Activated naive CD8-positive, alpha-beta T cell treated with anti-CD3 and anti-CD28 coated beads, Interleukin-2, amount 10 ng/mL, durations not matched to agents 7 days and 5 days (primary cell): Measurements from ENCODE around the gene NOL12. TPM values are rescaled to one million over a fixed set of nuclear protein-coding genes. Genes with fewer than 3 reads are reported as not detected.

Experiments used
- ATAC-seq: fragments of 150-1000 bp; cut with Tn5 transposase; one replicate; pipeline ENCODE4 v1.10.0; 2021; ENCODE audit warnings: low read depth, moderate library complexity
- POLR2A ChIA-PET: fragments of 350-600 bp; sonication (Branson Sonifier 250); formaldehyde crosslinking; loops from one replicate; lab custom pipeline; 2021; ENCODE audit warnings: antibody characterized with exemption; lab: Charles Lee
- DNase-seq: peaks from one replicate; pipeline ENCODE4 v3.0.0; 2021
- H3K27ac Mint-ChIP-seq: one replicate; pipeline ENCODE4 v1.8.0; 2022; ENCODE audit warnings: mild to moderate bottlenecking, mixed read lengths
- H3K27me3 Mint-ChIP-seq: one replicate; pipeline ENCODE4 v1.8.0; 2022; ENCODE audit warnings: mild to moderate bottlenecking, moderate library complexity, mixed read lengths
- H3K36me3 Mint-ChIP-seq: one replicate; pipeline ENCODE4 v1.8.0; 2021; ENCODE audit warnings: mild to moderate bottlenecking, mixed read lengths
- H3K4me1 Mint-ChIP-seq: one replicate; pipeline ENCODE4 v1.8.0; 2021; ENCODE audit warnings: mixed read lengths
- H3K4me3 Mint-ChIP-seq: one replicate; pipeline ENCODE4 v1.8.0; 2022; ENCODE audit warnings: mild to moderate bottlenecking, moderate library complexity, mixed read lengths
- H3K9me3 Mint-ChIP-seq: one replicate; pipeline ENCODE4 v1.8.0; 2021; ENCODE audit warnings: mixed read lengths
- total RNA-seq, 2 experiments: library from RNA; stranded (reverse); gene quantifications; one replicate each; pipeline ENCODE4 v1.2.3, GENCODE V29; 2021

The NOL12 gene, protein sequence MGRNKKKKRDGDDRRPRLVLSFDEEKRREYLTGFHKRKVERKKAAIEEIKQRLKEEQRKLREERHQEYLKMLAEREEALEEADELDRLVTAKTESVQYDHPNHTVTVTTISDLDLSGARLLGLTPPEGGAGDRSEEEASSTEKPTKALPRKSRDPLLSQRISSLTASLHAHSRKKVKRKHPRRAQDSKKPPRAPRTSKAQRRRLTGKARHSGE
- total RNA-seq: 10 to 100 TPM; 42.8 to 50.4 TPM

DNA sequence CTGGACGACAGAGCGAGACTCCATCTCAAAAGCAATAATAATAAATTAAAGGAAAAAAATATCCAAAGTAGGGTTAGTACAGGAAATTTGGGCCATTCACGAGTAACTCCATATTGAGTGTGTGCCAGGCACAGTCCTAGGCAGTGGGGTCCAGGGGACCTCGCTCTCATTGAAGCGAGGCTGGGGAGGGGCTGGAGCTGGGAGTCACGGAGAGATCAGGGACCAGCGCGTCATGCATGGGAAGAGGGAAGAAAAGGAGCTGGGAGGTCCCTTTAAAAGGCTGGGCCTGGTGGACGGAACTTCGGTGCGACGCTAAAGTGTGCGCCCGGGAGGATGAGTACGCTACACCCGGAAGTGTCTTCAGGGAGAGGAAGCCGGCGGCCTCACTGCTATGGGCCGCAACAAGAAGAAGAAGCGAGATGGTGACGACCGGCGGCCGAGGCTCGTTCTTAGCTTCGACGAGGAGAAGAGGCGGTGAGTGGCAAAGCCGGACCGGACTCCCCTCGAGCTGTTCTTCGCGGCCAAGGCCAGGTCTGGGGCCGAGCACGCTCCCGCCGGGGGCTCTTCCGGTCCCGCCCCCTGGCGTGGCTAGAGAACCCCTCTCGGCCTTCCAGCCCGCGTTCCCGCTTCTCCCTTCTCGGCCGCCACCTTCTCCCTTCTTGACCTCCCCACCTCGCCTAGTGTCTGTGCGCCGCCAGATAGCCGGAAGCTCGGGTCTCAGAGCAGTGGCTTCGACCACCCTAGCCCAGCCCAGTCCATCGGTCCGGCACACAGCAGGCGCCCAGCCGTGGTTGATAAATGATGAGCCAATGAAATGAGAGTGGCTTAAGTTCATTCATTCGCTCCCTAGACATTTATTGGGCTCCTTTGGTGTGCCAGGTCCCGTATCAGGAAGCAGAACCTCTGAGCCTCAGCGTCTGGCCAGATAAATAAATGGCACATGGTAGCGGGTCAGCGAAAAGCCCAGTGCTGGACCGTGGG lies at the start of gene NOL12:
TSS of gene NOL12 (plus strand) at position 342 of the 981 bp plus-strand sequence. CDS start at position 392, 50 bp downstream.
- POLR2A ChIA-PET: interaction anchor here (0.7 to 18.0 kb wide), 9 partner anchors 11 to 884 kb away, joined by 3 to 216 read pairs (median 4); partner anchors contain the start of genes DMC1, GGA1, LGALS1 and PDXP
- peaks cover 19% of the 10 kb centered on the region for H3K4me1 Mint-ChIP-seq

DNA sequence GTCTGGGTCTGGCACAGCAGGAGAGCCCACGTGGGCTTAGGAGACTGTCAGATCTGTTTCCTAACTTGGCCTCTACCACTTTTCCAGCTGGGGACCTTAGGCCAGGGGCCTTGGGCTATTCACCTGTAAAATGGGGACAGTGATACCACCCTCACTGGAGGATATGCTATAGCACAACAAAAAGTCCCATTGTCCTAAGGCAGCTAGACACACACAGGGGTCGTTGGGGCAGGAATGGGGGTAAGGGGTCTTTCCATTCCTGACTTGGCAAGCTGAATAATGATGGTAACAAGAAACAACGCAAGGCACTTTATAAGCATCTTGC lies 49.2 kb upstream of the NOL12 start:
- POLR2A ChIA-PET: interaction anchor here (0.6 to 5.8 kb wide), 9 partner anchors 10 to 392 kb away, joined by 3 to 51 read pairs (median 6); partner anchors contain the start of genes GGA1, LGALS1, LGALS2 and PDXP
- H3K27me3 Mint-ChIP-seq: no peaks in the 10 kb centered on the region
- H3K4me3 Mint-ChIP-seq: peak overlapping the region; percentile 80
- H3K27ac Mint-ChIP-seq: peak overlapping the region; percentile 92
- no peak for DNase-seq
- peaks cover 11% of the 10 kb centered on the region for H3K36me3 Mint-ChIP-seq
- ATAC-seq: no peak
- H3K4me1 Mint-ChIP-seq: peaks cover 64% of the 10 kb centered on the region
- H3K9me3 Mint-ChIP-seq: no peaks in the 10 kb centered on the region

More for the DNA sequence above, at the start of gene NOL12:
- peak; percentile 84 for ATAC-seq
- Mint-ChIP-seq H3K9me3 (no peaks in the 10 kb centered on the region), H3K27ac (peak within 1 kb of the TSS; percentile 99), H3K4me3 (peak within 1 kb of the TSS; percentile 97), H3K36me3 (peaks cover 7% of the 10 kb centered on the region), H3K27me3 (no peaks in the 10 kb centered on the region)
- peak; percentile 85 for DNase-seq

DNA sequence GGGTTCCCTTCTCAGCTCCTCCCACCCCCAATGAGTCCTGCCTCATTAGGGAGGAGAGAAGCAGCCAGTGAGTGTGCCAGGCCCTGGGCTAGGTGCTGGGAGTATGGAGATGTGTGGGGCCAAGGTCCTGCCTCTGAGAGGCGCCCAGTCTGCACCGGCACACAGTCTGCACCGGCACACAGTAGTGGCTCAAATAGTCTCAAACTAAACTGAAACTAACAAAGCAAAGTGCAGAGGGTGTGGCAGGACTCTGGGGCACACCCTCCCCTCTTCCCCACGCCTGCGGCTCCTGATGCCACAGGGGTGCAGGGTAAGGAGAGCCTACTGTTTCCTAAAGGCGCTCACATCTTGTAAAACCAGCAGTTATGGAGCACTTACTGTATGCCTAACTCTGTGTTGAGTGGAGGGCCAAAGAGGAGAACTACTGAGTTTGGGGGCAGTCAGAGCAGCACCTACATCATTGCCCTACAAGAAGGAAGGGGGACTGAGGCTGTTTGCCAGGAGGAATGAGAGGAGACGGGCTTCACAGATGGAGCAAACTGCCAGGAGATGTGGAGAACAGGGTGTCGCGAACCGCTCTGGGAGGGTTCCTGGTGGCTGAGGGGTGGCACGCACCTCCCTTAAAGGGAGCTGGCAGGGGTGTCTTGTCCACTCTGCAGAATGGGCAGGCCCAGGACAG lies 47.6 kb upstream of the NOL12 start:
- H3K4me3 Mint-ChIP-seq: peak overlapping the region; percentile 100
- DNase-seq (no peak), ATAC-seq (peak; percentile 24)
- POLR2A ChIA-PET: interaction anchor here (1.0 to 5.8 kb wide), 9 partner anchors 11 to 48 kb away, joined by 3 to 51 read pairs (median 16); partner anchors contain the start of genes GGA1, LGALS1, NOL12 and PDXP
- H3K27me3 Mint-ChIP-seq: no peaks in the 10 kb centered on the region
- no peaks in the 10 kb centered on the region for H3K9me3 Mint-ChIP-seq
- H3K4me1 Mint-ChIP-seq: peaks cover 61% of the 10 kb centered on the region
- peak overlapping the region; percentile 82 for H3K27ac Mint-ChIP-seq
- H3K36me3 Mint-ChIP-seq: peaks cover 15% of the 10 kb centered on the region

DNA sequence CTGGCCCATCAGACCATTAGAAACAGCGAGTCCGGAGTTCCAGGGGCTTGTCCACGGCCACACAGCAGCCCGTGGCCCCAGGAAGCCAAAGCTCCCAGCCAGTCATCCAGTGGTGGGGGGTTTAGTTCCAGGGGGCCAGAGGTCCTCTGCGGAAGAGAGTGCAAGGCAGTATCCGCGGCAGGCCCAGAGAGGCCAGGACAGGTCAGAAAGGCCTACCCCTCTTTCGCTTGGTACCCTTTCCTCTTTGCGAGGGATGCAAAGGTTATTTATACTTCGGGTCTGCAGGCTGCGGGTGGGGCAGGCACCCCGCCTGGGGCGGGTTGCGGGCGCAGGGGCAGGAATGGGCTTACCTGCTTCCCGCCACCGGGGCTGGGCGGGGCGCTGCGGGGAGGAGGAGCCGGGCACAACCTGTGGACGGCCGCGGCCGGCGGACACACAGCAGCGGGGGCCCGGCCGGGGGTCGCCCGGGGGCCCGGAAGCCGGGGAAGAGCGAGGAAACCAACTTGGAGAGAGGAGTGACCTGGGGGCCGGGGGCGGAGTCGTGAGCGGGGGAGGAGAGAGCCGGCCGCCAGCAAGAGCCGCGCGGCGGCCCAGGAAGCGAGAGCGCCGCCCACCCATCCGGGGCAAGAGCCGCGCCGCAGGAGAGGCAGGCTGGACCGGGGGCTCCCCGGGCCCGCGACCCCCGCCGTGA lies 46.9 kb upstream of the NOL12 start, which contains the start of gene SH3BP1:
TSS of gene SH3BP1 (plus strand) at position 600 of the 691 bp plus-strand sequence. CDS start 119 bp downstream, outside the sequence.
- POLR2A ChIA-PET: interaction anchor here (0.6 to 5.8 kb wide), 5 partner anchors 12 to 1266 kb away, joined by 3 to 51 read pairs (median 16); partner anchors contain the start of genes GGA1, LGALS1 and PDXP
- Mint-ChIP-seq H3K4me1 (peaks cover 59% of the 10 kb centered on the region), H3K4me3 (peak within 1 kb of the TSS; percentile 100), H3K36me3 (peaks cover 18% of the 10 kb centered on the region), H3K27ac (peak within 1 kb of the TSS; percentile 100), H3K9me3 (no peaks in the 10 kb centered on the region), H3K27me3 (no peaks in the 10 kb centered on the region)
- ATAC-seq (peak; percentile 51), DNase-seq (peak; percentile 84)

DNA sequence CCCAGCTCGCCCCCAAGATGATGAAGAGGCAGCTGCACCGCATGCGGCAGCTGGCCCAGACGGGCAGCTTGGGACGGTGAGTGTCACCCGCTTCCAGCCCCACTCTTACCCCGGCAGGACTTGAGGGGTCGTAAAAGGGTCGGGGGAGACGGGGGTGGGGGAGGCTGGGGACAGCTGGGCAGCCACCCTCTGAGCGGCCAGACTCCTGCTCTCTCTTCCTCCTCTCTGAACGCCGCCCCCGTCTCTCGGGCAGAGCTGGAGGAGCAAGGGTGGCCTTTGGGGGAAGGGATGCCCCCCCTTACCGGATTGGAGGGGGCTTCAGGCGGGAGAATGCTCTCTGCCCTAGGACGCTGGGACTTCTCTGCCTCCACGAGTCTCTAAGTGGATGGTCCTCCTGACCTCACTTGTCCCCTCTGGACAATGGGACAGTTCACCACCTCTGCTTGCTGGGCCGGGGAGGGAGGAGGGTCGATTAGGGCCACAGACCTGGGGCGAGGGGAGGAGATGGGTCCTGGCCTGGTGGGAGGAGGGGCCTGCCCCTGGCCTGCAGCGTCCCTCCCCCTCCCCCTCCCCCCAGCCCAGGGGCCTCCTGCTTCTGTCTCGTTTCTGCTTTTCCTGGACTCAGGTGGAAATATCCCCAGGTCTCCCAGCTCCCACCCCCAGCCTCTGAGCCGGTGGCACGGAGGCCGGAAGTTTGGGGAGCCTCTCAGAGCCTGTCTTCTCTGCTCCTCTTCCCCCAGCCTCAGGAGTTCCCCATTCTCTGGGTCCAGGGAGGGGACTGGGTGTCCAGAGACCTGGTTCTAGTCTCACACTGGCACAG lies 46.2 kb upstream of the NOL12 start:
- ATAC-seq (no peak), DNase-seq (peak; percentile 59)
- POLR2A ChIA-PET: interaction anchor here (0.6 to 5.8 kb wide), 7 partner anchors 9 to 1266 kb away, joined by 3 to 51 read pairs (median 9); partner anchors contain the start of genes GGA1, LGALS1 and PDXP
- Mint-ChIP-seq H3K9me3 (no peaks in the 10 kb centered on the region), H3K27ac (peak overlapping the region; percentile 100), H3K36me3 (peaks cover 17% of the 10 kb centered on the region), H3K4me1 (peaks cover 52% of the 10 kb centered on the region), H3K4me3 (peak overlapping the region; percentile 100), H3K27me3 (no peaks in the 10 kb centered on the region)

DNA sequence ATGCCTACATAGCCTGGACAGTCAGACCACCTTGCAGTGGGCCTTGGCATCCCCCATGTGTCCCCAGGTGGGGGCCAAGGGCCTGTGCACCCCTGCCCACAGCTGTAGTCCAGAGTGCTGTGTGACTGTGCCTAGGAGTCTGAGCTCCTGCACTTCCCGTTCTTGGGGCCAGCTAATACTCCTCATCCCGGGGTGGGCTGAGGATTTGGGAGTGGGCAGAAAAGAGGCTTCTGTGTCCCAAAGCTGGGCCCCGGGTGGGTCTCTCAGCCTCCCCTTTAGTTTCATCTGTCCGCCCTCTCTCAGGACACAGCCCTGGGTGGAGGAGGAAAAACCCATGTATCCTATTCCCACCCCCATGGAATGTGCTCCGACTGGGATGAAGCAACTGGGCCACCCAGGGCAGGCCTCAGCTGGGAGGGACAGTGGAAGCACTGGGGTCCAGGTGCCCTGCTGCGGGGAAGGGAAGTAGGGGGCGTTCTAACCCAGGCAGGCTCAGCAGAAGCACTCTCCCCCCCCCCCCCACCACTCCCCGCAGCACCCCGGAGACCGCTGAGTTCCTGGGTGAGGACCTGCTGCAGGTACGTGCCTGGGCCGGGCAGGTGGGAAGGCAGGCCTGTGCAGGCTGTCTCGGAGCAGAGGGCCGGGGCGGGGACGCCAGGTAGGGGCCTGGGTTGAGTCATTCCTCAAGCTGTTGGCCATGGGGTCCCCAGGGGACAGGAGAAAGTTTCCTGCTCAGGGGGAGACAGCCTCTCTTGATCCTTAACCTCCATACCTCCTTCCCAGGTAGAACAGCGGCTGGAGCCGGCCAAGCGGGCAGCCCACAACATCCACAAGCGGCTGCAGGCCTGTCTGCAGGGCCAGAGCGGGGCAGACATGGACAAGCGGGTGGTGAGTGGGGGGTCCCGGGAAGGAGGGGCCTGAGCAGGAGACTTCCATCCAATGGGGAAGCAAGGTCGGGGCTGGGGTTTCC lies 45.3 kb upstream of the NOL12 start:
- Mint-ChIP-seq H3K9me3 (no peaks in the 10 kb centered on the region), H3K27ac (peak overlapping the region; percentile 100), H3K4me1 (peaks cover 48% of the 10 kb centered on the region), H3K27me3 (no peaks in the 10 kb centered on the region), H3K4me3 (peak overlapping the region; percentile 100), H3K36me3 (peaks cover 18% of the 10 kb centered on the region)
- no peak for DNase-seq
- no peak for ATAC-seq
- POLR2A ChIA-PET: interaction anchor here (0.8 to 5.8 kb wide), 7 partner anchors 10 to 35 kb away, joined by 4 to 51 read pairs (median 16); partner anchors contain the start of genes GGA1, LGALS1 and PDXP

DNA sequence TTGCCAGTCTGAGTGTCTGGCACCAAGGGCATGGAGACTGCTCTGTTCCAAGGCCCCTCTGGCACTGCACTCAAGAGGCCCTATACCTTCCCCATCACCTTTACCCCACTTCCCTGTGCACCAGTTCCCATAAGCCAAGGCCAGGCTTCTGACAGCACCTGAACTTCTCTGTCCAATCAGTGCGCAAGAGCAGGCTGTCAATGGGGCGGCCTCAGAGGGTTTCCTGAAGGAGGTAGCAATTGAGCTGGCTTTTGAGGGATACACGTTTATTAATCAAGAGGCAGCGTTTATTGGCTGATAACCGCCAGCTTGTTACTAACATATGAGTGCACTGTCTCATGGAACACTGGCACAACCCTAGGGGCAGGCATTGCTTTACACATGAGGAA lies 44.6 kb upstream of the NOL12 start:
- H3K27ac Mint-ChIP-seq: peak overlapping the region; percentile 100
- H3K27me3 Mint-ChIP-seq: no peaks in the 10 kb centered on the region
- H3K4me1 Mint-ChIP-seq: peaks cover 41% of the 10 kb centered on the region
- POLR2A ChIA-PET: interaction anchor here (0.7 to 5.8 kb wide), 7 partner anchors 8 to 36 kb away, joined by 3 to 51 read pairs (median 16); partner anchors contain the start of genes GGA1, LGALS1 and PDXP
- H3K36me3 Mint-ChIP-seq: peaks cover 18% of the 10 kb centered on the region
- no peak for ATAC-seq
- no peak for DNase-seq
- no peaks in the 10 kb centered on the region for H3K9me3 Mint-ChIP-seq
- H3K4me3 Mint-ChIP-seq: peak overlapping the region; percentile 100

DNA sequence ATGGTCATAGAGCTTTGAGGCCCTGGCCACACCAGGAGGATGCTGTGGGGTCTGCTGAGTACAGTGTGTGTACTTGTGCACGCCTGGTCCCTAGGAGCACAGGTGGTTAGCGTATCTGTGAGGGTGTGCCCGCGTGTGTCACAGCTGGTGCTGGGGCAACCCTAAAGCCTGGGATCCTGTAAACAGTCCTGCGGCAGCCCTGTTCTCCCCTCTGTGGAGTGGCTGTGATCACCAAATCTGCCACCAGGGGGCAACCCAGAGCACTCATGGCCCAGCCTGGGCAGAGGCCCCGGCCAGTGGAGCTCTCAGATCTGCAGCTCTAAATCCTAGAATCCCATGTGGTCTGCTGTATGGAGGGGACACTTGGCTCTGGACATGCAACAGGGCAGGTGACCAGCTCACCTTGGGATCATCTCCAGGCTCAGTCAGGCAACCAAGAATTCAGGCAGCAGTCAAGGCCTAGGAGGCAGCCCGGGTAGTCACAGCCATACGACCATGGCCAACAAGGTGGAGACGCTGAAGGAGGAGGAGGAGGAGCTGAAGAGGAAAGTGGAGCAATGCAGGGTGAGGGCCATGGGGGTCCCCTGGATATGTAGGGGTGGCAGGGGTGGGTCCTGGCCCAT lies 42.8 kb upstream of the NOL12 start:
- H3K9me3 Mint-ChIP-seq: no peaks in the 10 kb centered on the region
- peaks cover 20% of the 10 kb centered on the region for H3K36me3 Mint-ChIP-seq
- peak overlapping the region; percentile 79 for H3K27ac Mint-ChIP-seq
- H3K27me3 Mint-ChIP-seq: no peaks in the 10 kb centered on the region
- H3K4me1 Mint-ChIP-seq: peaks cover 27% of the 10 kb centered on the region
- POLR2A ChIA-PET: interaction anchor here (0.7 to 3.9 kb wide), 16 partner anchors 9 to 43 kb away, joined by 3 to 38 read pairs (median 6); partner anchors contain the start of genes GGA1, LGALS1, NOL12 and PDXP
- peak overlapping the region; percentile 66 for H3K4me3 Mint-ChIP-seq
- DNase-seq (peak; percentile 92), ATAC-seq (peak; percentile 58)

DNA sequence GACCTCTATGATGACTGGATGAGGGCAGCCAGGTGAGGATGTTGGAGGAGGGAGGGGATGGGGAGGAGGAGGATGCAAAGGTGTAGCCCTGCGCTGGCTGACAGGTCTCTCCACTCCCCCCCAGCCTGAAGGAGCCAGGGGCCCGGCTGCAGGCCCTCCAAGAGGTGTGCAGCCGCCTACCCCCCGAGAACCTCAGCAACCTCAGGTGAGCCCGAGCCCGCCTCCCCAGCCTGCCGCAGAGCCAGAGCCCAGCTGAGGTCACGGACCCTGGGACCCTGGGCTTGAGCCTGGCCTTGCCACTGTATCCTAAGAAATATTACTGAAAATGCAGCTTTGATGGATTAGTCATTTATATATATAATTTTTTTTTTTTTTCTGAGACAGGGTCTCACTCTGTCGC lies 38.8 kb upstream of the NOL12 start:
- no peak overlapping the region for H3K27ac Mint-ChIP-seq
- H3K4me1 Mint-ChIP-seq: peaks cover 14% of the 10 kb centered on the region
- no peak overlapping the region for H3K4me3 Mint-ChIP-seq
- DNase-seq (no peak), ATAC-seq (no peak)
- peaks cover 27% of the 10 kb centered on the region for H3K36me3 Mint-ChIP-seq
- POLR2A ChIA-PET: interaction anchor here (0.7 to 3.0 kb wide), 4 partner anchors 9 to 20 kb away, joined by 3 to 11 read pairs (median 5); partner anchors contain the start of gene PDXP
- H3K9me3 Mint-ChIP-seq: no peaks in the 10 kb centered on the region
- no peaks in the 10 kb centered on the region for H3K27me3 Mint-ChIP-seq

DNA sequence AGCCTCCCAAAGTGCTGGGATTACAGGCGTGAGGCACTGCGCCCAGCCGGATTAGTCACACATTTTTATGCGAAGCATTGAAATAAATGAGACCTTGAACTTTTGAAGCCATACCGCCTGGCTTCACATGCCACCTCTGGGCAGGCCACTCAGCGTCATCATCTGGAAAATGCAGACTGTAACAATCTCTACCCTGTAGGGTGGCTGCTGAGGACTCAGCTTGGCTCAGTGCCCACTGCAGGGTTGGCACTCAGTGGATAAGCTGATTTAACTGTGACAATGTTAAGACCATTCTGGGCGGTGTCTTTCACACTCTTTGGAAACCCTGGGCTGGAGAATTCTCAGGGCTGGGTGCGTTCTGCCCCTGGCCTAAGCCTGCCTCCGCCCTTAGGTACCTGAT lies 38.2 kb upstream of the NOL12 start:
- peaks cover 10% of the 10 kb centered on the region for H3K4me1 Mint-ChIP-seq
- H3K27me3 Mint-ChIP-seq: no peaks in the 10 kb centered on the region
- peak overlapping the region; percentile 20 for H3K27ac Mint-ChIP-seq
- H3K9me3 Mint-ChIP-seq: no peaks in the 10 kb centered on the region
- POLR2A ChIA-PET: interaction anchor here (0.7 to 3.0 kb wide), 5 partner anchors 9 to 28 kb away, joined by 3 to 11 read pairs (median 5); partner anchors contain the start of gene PDXP
- ATAC-seq (no peak), DNase-seq (no peak)
- H3K4me3 Mint-ChIP-seq: no peak overlapping the region
- peaks cover 29% of the 10 kb centered on the region for H3K36me3 Mint-ChIP-seq
